ENCODE results near the gene MARCO. TPM values are rescaled to one million over a fixed set of nuclear protein-coding genes. Genes with fewer than 3 reads are reported as not detected.

The MARCO gene
- total and polyA plus RNA-seq, 2 of the 8 experiments (the other 6 are each of a cell fraction or from before 2014, with no cell fraction given), result not detected

DNA sequence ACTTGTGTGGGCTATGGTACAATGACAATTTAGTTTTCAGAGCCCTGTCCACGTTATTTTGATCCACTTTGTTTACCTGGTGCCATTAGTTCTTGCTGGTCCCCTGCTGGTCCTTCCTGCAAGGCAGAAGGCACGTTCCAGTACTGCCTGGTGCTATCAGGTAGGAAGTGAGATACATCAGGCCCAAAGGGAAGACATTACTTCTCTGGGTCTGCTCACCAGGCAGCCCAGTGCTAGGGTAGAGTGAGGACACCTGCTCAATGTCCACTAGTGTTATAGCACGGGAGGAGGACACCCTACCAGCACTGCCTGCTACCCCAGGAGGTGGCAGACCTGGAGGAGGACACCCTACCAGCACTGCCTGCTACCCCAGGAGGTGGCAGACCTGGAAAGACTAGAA lies 23.7 kb downstream of the MARCO start:
- Histone ChIP-seq H3K18ac (ENCODE audit: extremely low read depth, low read length) (no peak overlapping the region), H3K14ac (ENCODE audit: insufficient read length) (no peak overlapping the region), H3K23me2 (ENCODE audit: low read depth, low read length) (no peaks in the 10 kb centered on the region), H3K79me2 (ENCODE audit: control insufficient read depth in 1 of 2, insufficient read depth in 2 of 2, low read length in 2 of 2) (no peaks in the 10 kb centered on the region), H3K23ac (ENCODE audit: insufficient read length) (no peak overlapping the region), H2BK120ac (replicated peaks; ENCODE audit: low read depth, low read length) (no peak overlapping the region), H3K56ac (replicated peaks; ENCODE audit: insufficient read length, low read depth, low read length) (no peak overlapping the region), H3K27ac (ENCODE audit: low read depth, low read length) (no peak overlapping the region), H2AK5ac (ENCODE audit: low read depth, low read length) (no peak overlapping the region), H3K4me3 (ENCODE audit: extremely low read depth in 1 of 4, insufficient read depth in 2 of 4, low read depth in 3 of 4, low read length in 4 of 4) (no peak overlapping the region), H3K27me3 (replicated peaks in 1 of 4; ENCODE audit: control insufficient read depth in 3 of 4, extremely low read depth in 1 of 4, insufficient read depth in 3 of 4, low read length in 3 of 4) (no peaks in the 10 kb centered on the region), H4K5ac (ENCODE audit: insufficient read length, low read depth, low read length) (no peak overlapping the region), H2BK20ac (ENCODE audit: low read length) (no peak overlapping the region), H2BK5ac (ENCODE audit: low read depth, low read length) (no peak overlapping the region), H3K4me2 (ENCODE audit: insufficient read depth in 1 of 2, low read depth in 2 of 2, low read length in 2 of 2) (no peak overlapping the region), H4K91ac (replicated peaks; ENCODE audit: insufficient read length, low read length) (no peak overlapping the region), H3K9me3 (ENCODE audit: insufficient read depth in 2 of 2, low read depth in 1 of 2, low read length in 1 of 2) (no peaks in the 10 kb centered on the region), H3K4me1 (replicated peaks in 1 of 4; ENCODE audit: control insufficient read depth in 3 of 4, insufficient read depth in 4 of 4, low read length in 3 of 4) (peaks cover 0 to 3% (median 0%) of the 10 kb centered on the region in 4 experiments; a peak in 3 of 7 replicates), H3K79me1 (ENCODE audit: low read depth, low read length) (no peaks in the 10 kb centered on the region), H2BK15ac (ENCODE audit: low read length) (no peak overlapping the region), H4K20me1 (replicated peaks in 1 of 2; ENCODE audit: control insufficient read depth in 1 of 2, insufficient read depth in 2 of 2, low read length in 2 of 2) (no peaks in the 10 kb centered on the region), H3K4ac (replicated peaks; ENCODE audit: insufficient read length, low read depth, low read length) (no peak overlapping the region), H2BK12ac (ENCODE audit: low read depth, low read length) (no peak overlapping the region), H4K8ac (ENCODE audit: extremely low read depth, insufficient read depth, low read length) (no peak overlapping the region), H2AFZ (ENCODE audit: low read length) (no peak overlapping the region), H3K36me3 (ENCODE audit: control insufficient read depth in 2 of 4, insufficient read depth in 4 of 4, low read length in 3 of 4) (no peaks in the 10 kb centered on the region), H3K9ac (replicated peaks in 1 of 4; ENCODE audit: extremely low read depth in 1 of 4, low read depth in 3 of 4, low read length in 3 of 4) (no peak overlapping the region)
- ChIA-PET POLR2A (ENCODE audit: partially characterized antibody) (interaction anchor here (0.5 kb wide), 1 partner anchor 63 kb away, joined by 3 read pairs; no protein-coding TSS in a partner anchor), CTCF (ENCODE audit: partially characterized antibody) (no interaction called here)
- WGBS, 2 experiments (ENCODE audit: extremely low coverage in 1 of 2, insufficient coverage in 1 of 2, insufficient read length in 1 of 2, insufficient replicate concordance in 2 of 2, low coverage in 1 of 2, low lambda C conversion rate in 2 of 2, missing lambda C conversion rate in 1 of 2), result 84% methylated on average over 3 of the region's 3 CpGs; no CpG with 5 or more reads in 1 of the 2 experiments
- DNase-seq (ENCODE audit: low read depth in 1 of 2, low spot score in 2 of 2), result peak in 1 of 2 experiments; percentile 19
- no peak for FAIRE-seq
- TF ChIP-seq GABPA (IDR thresholded peaks at IDR 0.05; ENCODE audit: borderline replicate concordance, insufficient read depth, low read length) (no peak), SP1 (IDR thresholded peaks at IDR 0.05; ENCODE audit: low read depth, low read length) (no peak), YY1 (IDR thresholded peaks at IDR 0.05; ENCODE audit: low read depth, low read length) (no peak), NRF1 (IDR thresholded peaks at IDR 0.05; ENCODE audit: low read depth, low read length) (no peak), SIN3A (conservative IDR thresholded peaks at IDR 0.05 in 1 of 2, IDR thresholded peaks at IDR 0.05 in 1 of 2; ENCODE audit: low read depth in 1 of 2, low read length in 2 of 2) (no peak), BCL11A (IDR thresholded peaks at IDR 0.05; ENCODE audit: low read depth in 2 of 2, low read length in 2 of 2) (no peak), TCF12 (IDR thresholded peaks at IDR 0.05; ENCODE audit: low read depth, low read length) (no peak), BACH1 (IDR thresholded peaks at IDR 0.05; ENCODE audit: low read length) (no peak), ZNF274 (IDR thresholded peaks at IDR 0.05; ENCODE audit: borderline replicate concordance, extremely low read depth, low read length) (no peak), POLR2AphosphoS5 (IDR thresholded peaks at IDR 0.05; ENCODE audit: low read depth, low read length) (no peak), TBP (IDR thresholded peaks at IDR 0.05; ENCODE audit: low read depth, low read length) (no peak), HDAC6 (IDR thresholded peaks at IDR 0.05; ENCODE audit: low read depth, low read length) (no peak)
- TF ChIP-seq, protein P1, sequence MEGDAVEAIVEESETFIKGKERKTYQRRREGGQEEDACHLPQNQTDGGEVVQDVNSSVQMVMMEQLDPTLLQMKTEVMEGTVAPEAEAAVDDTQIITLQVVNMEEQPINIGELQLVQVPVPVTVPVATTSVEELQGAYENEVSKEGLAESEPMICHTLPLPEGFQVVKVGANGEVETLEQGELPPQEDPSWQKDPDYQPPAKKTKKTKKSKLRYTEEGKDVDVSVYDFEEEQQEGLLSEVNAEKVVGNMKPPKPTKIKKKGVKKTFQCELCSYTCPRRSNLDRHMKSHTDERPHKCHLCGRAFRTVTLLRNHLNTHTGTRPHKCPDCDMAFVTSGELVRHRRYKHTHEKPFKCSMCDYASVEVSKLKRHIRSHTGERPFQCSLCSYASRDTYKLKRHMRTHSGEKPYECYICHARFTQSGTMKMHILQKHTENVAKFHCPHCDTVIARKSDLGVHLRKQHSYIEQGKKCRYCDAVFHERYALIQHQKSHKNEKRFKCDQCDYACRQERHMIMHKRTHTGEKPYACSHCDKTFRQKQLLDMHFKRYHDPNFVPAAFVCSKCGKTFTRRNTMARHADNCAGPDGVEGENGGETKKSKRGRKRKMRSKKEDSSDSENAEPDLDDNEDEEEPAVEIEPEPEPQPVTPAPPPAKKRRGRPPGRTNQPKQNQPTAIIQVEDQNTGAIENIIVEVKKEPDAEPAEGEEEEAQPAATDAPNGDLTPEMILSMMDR (IDR thresholded peaks at IDR 0.05; ENCODE audit: control extremely low read depth in 1 of 3, insufficient read depth in 1 of 3, low read depth in 1 of 3, low read length in 3 of 3), result no peak

All from H1 (cell line).